Effector CD8-positive, alpha-beta T cell (primary cell): Measurements from ENCODE around the gene SPSB3.

Source experiments
- DNase-seq: peaks from one replicate; lab custom pipeline; 2025; lab: John Stamatoyannopoulos, UW

The SPSB3 gene

GRCh38 chr16:1775006-1775845 lies 7.1 kb downstream of the SPSB3 start:
- no peak for DNase-seq

GRCh38 chr16:1774448-1774780 lies 8.0 kb downstream of the SPSB3 start:
- DNase-seq = no peak

- DNase-seq = no peak
These were observed 8.5 kb downstream of the SPSB3 start for GRCh38 chr16:1773703-1774447.

- peak; percentile 65 for DNase-seq
These were observed 9.3 kb downstream of the SPSB3 start, which contains the start of gene MRPS34 for GRCh38 chr16:1772908-1773702. Gene MRPS34 (minus strand): TSS chr16:1773134. CDS start chr16:1773119, 15 bp downstream.

GRCh38 chr16:1772362-1772907 lies 9.9 kb downstream of the SPSB3 start, which contains the start of gene EME2:
Gene EME2 (plus strand): TSS chr16:1772810. CDS start chr16:1773228, 418 bp downstream.
- peak; percentile 20 for DNase-seq

GRCh38 chr16:1771864-1772361 lies 10.5 kb downstream of the SPSB3 start:
- DNase-seq = no peak

GRCh38 chr16:1771188-1771863 lies 11.0 kb downstream of the SPSB3 start, which contains the start of gene NME3:
Gene NME3 (minus strand): TSS chr16:1771543. CDS start chr16:1771534, 9 bp downstream.
- peak; percentile 43 for DNase-seq

- DNase-seq = peak; percentile 10
These were observed 11.8 kb downstream of the SPSB3 start for GRCh38 chr16:1770328-1771187.

- no peak for DNase-seq
These were observed 12.7 kb downstream of the SPSB3 start for GRCh38 chr16:1769402-1770300.

GRCh38 chr16:1768767-1769401 lies 13.5 kb downstream of the SPSB3 start:
- no peak for DNase-seq

GRCh38 chr16:1768061-1768766 lies 14.2 kb downstream of the SPSB3 start:
- no peak for DNase-seq

GRCh38 chr16:1767116-1767994 lies 15.0 kb downstream of the SPSB3 start:
- DNase-seq = no peak

GRCh38 chr16:1766701-1767100 lies 15.7 kb downstream of the SPSB3 start:
- no peak for DNase-seq

- no peak for DNase-seq
These were observed 16.1 kb downstream of the SPSB3 start for GRCh38 chr16:1766231-1766630.

GRCh38 chr16:1765826-1766225 lies 16.5 kb downstream of the SPSB3 start:
- DNase-seq = no peak

GRCh38 chr16:1764971-1765370 lies 17.4 kb downstream of the SPSB3 start:
- DNase-seq = no peak
